ENCODE data around the gene MAVS.

- no peak for TF ChIP-seq CTCF (IDR thresholded peaks at IDR 0.05 in 8 of 11, conservative IDR thresholded peaks at IDR 0.05 in 3 of 11)
- TF ChIP-seq POLR2A (IDR thresholded peaks at IDR 0.05) = no peak
Observed at GRCh38 chr20:3871550-3872265, 25.1 kb downstream of the MAVS start.
